Common myeloid progenitor, CD34-positive (primary cell): Measurements from ENCODE around the gene KIAA1191.

Experiments
- CTCF ChIA-PET: fragments of 350-600 bp; sonication (Branson Sonifier 250); formaldehyde crosslinking; loops from one replicate; lab custom pipeline; 2021; ENCODE audit warnings: antibody characterized with exemption; lab: Charles Lee
- POLR2A ChIA-PET: fragments of 350-600 bp; sonication (Branson Sonifier 250); formaldehyde crosslinking; loops from one replicate; lab custom pipeline; 2021; ENCODE audit warnings: antibody characterized with exemption; lab: Charles Lee
- DNase-seq, 3 donors: peaks; one replicate each; pipeline versions ENCODE4 v3.0.0 to v3.0.0-alpha.2; 2013
- H3K27ac ChIP-seq, 2 experiments: 1 replicate in 1 of 2; 2 replicates in 1 of 2; pipeline ENCODE4 v1.7.0; 2013; ENCODE audit warnings: inconsistent platforms in 2 of 2, low read length in 2 of 2, mild to moderate bottlenecking in 2 of 2, low read depth in 1 of 2, moderate library complexity in 1 of 2; ENCODE audit not compliant: severe bottlenecking in 2 of 2, insufficient read depth in 1 of 2, poor library complexity in 1 of 2
- H3K27me3 ChIP-seq, 5 experiments: replicated peaks in 2 of 5; 1 replicate in 3 of 5; 2 replicates in 2 of 5; pipeline versions ENCODE4 v1.6.1 to v1.7.0; 2013; ENCODE audit warnings: low read length in 4 of 5, mild to moderate bottlenecking in 2 of 5, moderate library complexity in 2 of 5, inconsistent platforms in 1 of 5; ENCODE audit not compliant: insufficient read depth in 5 of 5, control insufficient read depth in 4 of 5
- H3K36me3 ChIP-seq, 4 experiments: 1 replicate in 2 of 4; 2 replicates in 2 of 4; pipeline versions ENCODE4 v1.6.1 to v1.7.0; 2013; ENCODE audit warnings: low read length in 3 of 4, control low read depth in 1 of 4, mild to moderate bottlenecking in 1 of 4; ENCODE audit not compliant: control insufficient read depth in 4 of 4, insufficient read depth in 4 of 4
- H3K4me1 ChIP-seq, 4 experiments: 1 replicate in 3 of 4; 2 replicates in 1 of 4; pipeline versions ENCODE4 v1.6.1 to v1.7.1; 2013; ENCODE audit warnings: low read length in 3 of 4, mild to moderate bottlenecking in 3 of 4, control low read depth in 1 of 4, inconsistent platforms in 1 of 4, moderate library complexity in 1 of 4; ENCODE audit not compliant: control insufficient read depth in 4 of 4, insufficient read depth in 4 of 4; ENCODE audit errors: control extremely low read depth in 1 of 4
- H3K4me3 ChIP-seq, 7 experiments: 1 replicate in 4 of 7; 2 replicates in 3 of 7; pipeline versions ENCODE4 v1.5.1 to v1.7.0; 2013; ENCODE audit warnings: mild to moderate bottlenecking in 7 of 7, low read length in 6 of 7, moderate library complexity in 6 of 7, inconsistent platforms in 2 of 7, low read depth in 2 of 7, control low read depth in 1 of 7; ENCODE audit not compliant: insufficient read depth in 4 of 7, control insufficient read depth in 1 of 7; ENCODE audit errors: extremely low read depth in 1 of 7
- H3K9me3 ChIP-seq, 5 experiments: 1 replicate in 4 of 5; 2 replicates in 1 of 5; pipeline versions ENCODE4 v1.6.1 to v1.7.1; 2013; ENCODE audit warnings: low read length in 4 of 5, mild to moderate bottlenecking in 2 of 5, inconsistent platforms in 1 of 5, low read depth in 1 of 5, moderate library complexity in 1 of 5; ENCODE audit not compliant: control insufficient read depth in 4 of 5, insufficient read depth in 2 of 5; ENCODE audit errors: control extremely low read depth in 1 of 5
- whole genome bisulfite sequencing: methylation state at CpG from one replicate; pipeline ENCODE4 v1.1.5; 2013; ENCODE audit not compliant: insufficient coverage; 5-methylcytosine and 5-hydroxymethylcytosine counted together

The KIAA1191 gene

GRCh38 chr5:176373100-176373818 lies 11.7 kb upstream of the KIAA1191 start:
- no peak overlapping the region for H3K4me3 ChIP-seq
- ChIA-PET CTCF (no interaction called here), POLR2A (interaction anchor here (0.6 to 0.8 kb wide), 2 partner anchors 9 to 12 kb away, joined by 3 read pairs; partner anchors contain the start of gene KIAA1191)
- peak in 2 of 3 donors; percentile 42 to 57 for DNase-seq
- no peaks in the 10 kb centered on the region for H3K9me3 ChIP-seq
- WGBS: 57% methylated on average over 6 of the region's 7 CpGs
- no peak overlapping the region for H3K27ac ChIP-seq
- H3K4me1 ChIP-seq: peaks cover 0 to 10% (median 2%) of the 10 kb centered on the region in 4 experiments
- no peaks in the 10 kb centered on the region for H3K27me3 ChIP-seq
- H3K36me3 ChIP-seq: peaks cover 0 to 22% (median 4%) of the 10 kb centered on the region in 4 experiments

DNA sequence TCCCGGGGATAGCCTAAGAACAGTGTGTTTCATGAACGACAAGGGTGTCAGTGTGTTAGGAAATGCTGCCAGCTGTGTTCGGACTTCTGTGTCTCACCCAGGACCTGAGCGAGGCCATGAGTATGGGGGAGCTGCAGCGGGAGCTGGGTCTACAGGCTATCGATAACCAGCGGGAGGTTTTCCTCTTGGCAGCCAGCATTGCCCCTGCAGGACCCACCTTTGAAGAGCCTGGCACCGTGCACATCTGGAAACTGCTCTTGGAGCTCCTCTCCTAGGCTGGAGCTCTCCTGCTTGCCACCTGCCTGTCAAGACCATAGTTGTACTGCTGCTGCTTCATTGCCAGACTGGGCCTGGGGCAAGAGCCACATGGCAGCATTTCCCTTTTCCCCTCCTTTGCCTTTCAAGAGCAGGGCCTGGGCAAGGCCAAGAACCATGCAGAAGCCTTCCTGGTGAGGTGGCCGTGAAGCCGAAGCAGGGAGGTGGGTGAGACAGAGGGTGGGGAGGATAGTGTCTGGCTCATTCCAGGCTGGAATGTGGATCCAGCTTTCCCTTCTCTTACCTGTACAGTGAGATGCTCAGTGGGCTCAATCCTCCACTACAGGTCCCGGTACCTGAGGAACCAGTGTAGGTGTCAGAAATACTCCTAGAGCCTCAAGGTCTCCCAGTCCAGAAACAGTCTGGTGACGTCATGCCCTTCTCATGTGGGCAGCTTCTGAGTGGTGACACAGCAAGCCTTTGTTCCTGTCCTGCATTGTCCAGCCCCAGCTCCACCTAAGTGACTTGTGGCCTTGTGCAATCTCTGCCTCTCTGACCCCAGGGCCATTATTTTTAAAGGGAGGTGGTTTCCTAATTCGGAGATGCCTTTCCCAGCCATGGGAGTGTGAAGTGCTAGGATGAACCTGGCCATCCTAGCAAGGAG lies 10.3 kb upstream of the KIAA1191 start:
- over 99% methylated on average over 8 of the region's 13 CpGs for WGBS
- DNase-seq: no peak
- POLR2A ChIA-PET: interaction anchor here (0.8 kb wide), 1 partner anchor 11 kb away, joined by 3 read pairs; the partner anchor contains the start of gene KIAA1191
- Histone ChIP-seq H3K4me1 (peaks cover 0 to 10% (median 2%) of the 10 kb centered on the region in 4 experiments), H3K9me3 (no peaks in the 10 kb centered on the region), H3K36me3 (peaks cover 0 to 29% (median 9%) of the 10 kb centered on the region in 4 experiments), H3K27ac (no peak overlapping the region), H3K27me3 (no peaks in the 10 kb centered on the region), H3K4me3 (no peak overlapping the region)
- CTCF ChIA-PET: no interaction called here

- peaks cover 0 to 29% (median 7%) of the 10 kb centered on the region in 4 experiments for H3K36me3 ChIP-seq
- WGBS: 94% methylated on average over 3 of the region's 8 CpGs
Measured at GRCh38 chr5:176369934-176370711, 8.6 kb upstream of the KIAA1191 start.

GRCh38 chr5:176368726-176369125 lies 7.2 kb upstream of the KIAA1191 start:
- H3K27me3 ChIP-seq: peaks cover 0 to 3% (median 0%) of the 10 kb centered on the region in 5 experiments
- no peak overlapping the region for H3K4me3 ChIP-seq
- WGBS: 100% methylated on average over 3 of the region's 13 CpGs
- CTCF ChIA-PET: interaction anchor here (1.2 kb wide), 1 partner anchor 13 kb away, joined by 3 read pairs; no protein-coding TSS in a partner anchor
- peaks cover 0 to 29% (median 7%) of the 10 kb centered on the region in 4 experiments for H3K36me3 ChIP-seq
- DNase-seq: no peak
- no peaks in the 10 kb centered on the region for H3K9me3 ChIP-seq
- H3K27ac ChIP-seq: no peak overlapping the region
- POLR2A ChIA-PET: no interaction called here
- H3K4me1 ChIP-seq: peaks cover 0 to 20% (median 16%) of the 10 kb centered on the region in 4 experiments

More at GRCh38 chr5:176369934-176370711, 8.6 kb upstream of the KIAA1191 start:
- Histone ChIP-seq H3K4me3 (no peak overlapping the region), H3K4me1 (peaks cover 0 to 15% (median 13%) of the 10 kb centered on the region in 4 experiments), H3K9me3 (no peaks in the 10 kb centered on the region), H3K27me3 (no peaks in the 10 kb centered on the region), H3K27ac (no peak overlapping the region)
- ChIA-PET POLR2A (interaction anchor here (0.6 kb wide), 1 partner anchor 14 kb away, joined by 3 read pairs; no protein-coding TSS in a partner anchor), CTCF (interaction anchor here (0.6 to 1.3 kb wide), 4 partner anchors 9 to 395 kb away, joined by 3 to 4 read pairs (median 3); no protein-coding TSS in a partner anchor)
- no peak for DNase-seq

- WGBS: 89% methylated on average over 35 of the region's 38 CpGs
- Histone ChIP-seq H3K4me3 (peak overlapping the region; percentile 20 to 83 (median 67)), H3K27me3 (peaks cover 0 to 3% (median 0%) of the 10 kb centered on the region in 5 experiments), H3K4me1 (peaks cover 2 to 23% (median 21%) of the 10 kb centered on the region in 4 experiments), H3K36me3 (peaks cover 0 to 21% (median 7%) of the 10 kb centered on the region in 4 experiments), H3K9me3 (no peaks in the 10 kb centered on the region), H3K27ac (no peak overlapping the region)
- DNase-seq: no peak
- ChIA-PET CTCF (no interaction called here), POLR2A (no interaction called here)
Measured at GRCh38 chr5:176366232-176366894, 4.8 kb upstream of the KIAA1191 start.
